Panc1 (cell line): ENCODE data around the gene TAF5L. TPM values are rescaled to one million over a fixed set of nuclear protein-coding genes. Genes with fewer than 3 reads are reported as not detected.

Experiments used
- ATAC-seq: fragments of 200-7000 bp; cut with Tn5 transposase; 2 replicates; pipeline ENCODE4 v1.9.1; 2020; ENCODE audit warnings: mild to moderate bottlenecking, moderate library complexity
- BruUV-seq: library from RNA; stranded (reverse); fragments of 400-500 nt; replicated peaks from 2 replicates; lab custom pipeline; 2021; lab: Mats Ljungman, UMichigan
- CTCF ChIA-PET: fragments of 300-600 bp; sonication (Branson Sonifier 250); formaldehyde crosslinking; loops from one replicate; lab custom pipeline; 2022; ENCODE audit warnings: antibody characterized with exemption; lab: Charles Lee
- POLR2A ChIA-PET: fragments of 300-600 bp; sonication (Branson Sonifier 250); formaldehyde crosslinking; loops from one replicate; lab custom pipeline; 2022; ENCODE audit warnings: antibody characterized with exemption; lab: Charles Lee
- DNase-seq: peaks from one replicate; pipeline ENCODE4 v3.0.0-alpha.2; 2010; ENCODE audit warnings: low read depth, low spot score
- H3K27ac ChIP-seq: 2 replicates; pipeline ENCODE4 v1.5.1; 2011; ENCODE audit warnings: mild to moderate bottlenecking, low read length, inconsistent platforms
- H3K27me3 ChIP-seq: fragments of 200-500 bp; sonication (Bioruptor generic); 2 replicates; pipeline ENCODE4 v1.6.0; 2014; ENCODE audit warnings: low read length, inconsistent platforms; ENCODE audit not compliant: control insufficient read depth, insufficient read depth
- H3K36me3 ChIP-seq: fragments of 200-500 bp; sonication (Bioruptor generic); 2 replicates; pipeline ENCODE4 v1.5.1; 2014; ENCODE audit warnings: inconsistent platforms, mild to moderate bottlenecking, low read length, moderate library complexity; ENCODE audit not compliant: control insufficient read depth, insufficient read depth
- H3K4me1 ChIP-seq: 2 replicates; pipeline ENCODE4 v1.5.1; 2011; ENCODE audit warnings: inconsistent platforms, mild to moderate bottlenecking, low read length, moderate library complexity; ENCODE audit not compliant: control insufficient read depth, insufficient read depth
- H3K4me3 ChIP-seq, 2 experiments: 2 replicates each; pipeline ENCODE4 v1.5.1; 2011 to 2012; ENCODE audit warnings: low read depth in 2 of 2, low read length in 2 of 2, mild to moderate bottlenecking in 2 of 2, inconsistent platforms in 1 of 2, moderate library complexity in 1 of 2
- H3K9me3 ChIP-seq: fragments of 200-500 bp; sonication (Bioruptor generic); 2 replicates; pipeline ENCODE4 v1.5.1; 2014; ENCODE audit warnings: low read depth, mild to moderate bottlenecking, inconsistent platforms, low read length, moderate library complexity; ENCODE audit not compliant: control insufficient read depth, insufficient read depth
- POLR2AphosphoS5 ChIP-seq: IDR thresholded peaks from 2 replicates; pipeline ENCODE4 v1.6.1; 2012; ENCODE audit warnings: mild to moderate bottlenecking, low read depth, low read length, moderate library complexity
- SIN3A ChIP-seq: IDR thresholded peaks from 2 replicates; pipeline ENCODE4 v1.6.1; 2012; ENCODE audit warnings: low read depth, mild to moderate bottlenecking, low read length, moderate library complexity, borderline replicate concordance; ENCODE audit not compliant: insufficient read depth
- TCF7L2 ChIP-seq: IDR thresholded peaks from 2 replicates; pipeline ENCODE4 v1.6.1; 2011; ENCODE audit warnings: mild to moderate bottlenecking, low read depth, low read length, inconsistent platforms
- in situ Hi-C: cut with HindIII; loops from 2 replicates; pipeline ENCODE4 v1.10.0; 2016; ENCODE audit warnings: low sequenced_read_pairs, low pct_unique_long_range_greater_than_20kb
- intact Hi-C: fragments of 100-400 bp; cut with micrococcal nuclease; formaldehyde crosslinking; loops from one replicate; pipeline ENCODE4 v1.10.0; 2022; ENCODE audit not compliant: unreplicated experiment
- total RNA-seq: library from RNA; stranded (reverse); gene quantifications from one replicate; pipeline ENCODE4 v1.2.1, GENCODE V29; 2021; ENCODE audit not compliant: unreplicated experiment
- TF ChIP-seq, protein P1 (sequence below): fragments of 450-650 bp; IDR thresholded peaks from 2 replicates; pipeline ENCODE4 v1.5.1; 2017; ENCODE audit warnings: mild to moderate bottlenecking
- TF ChIP-seq, protein P2 (sequence below), 2 experiments: IDR thresholded peaks; 2 replicates each; pipeline ENCODE4 v1.6.1; 2011 to 2012; ENCODE audit warnings: low read depth in 2 of 2, control low read depth in 1 of 2, low read length in 1 of 2, mild to moderate bottlenecking in 1 of 2, moderate library complexity in 1 of 2; ENCODE audit not compliant: insufficient read depth in 1 of 2

The TAF5L gene
- total RNA-seq, 1 experiment from 2014 or later, result 23.8 TPM

DNA sequence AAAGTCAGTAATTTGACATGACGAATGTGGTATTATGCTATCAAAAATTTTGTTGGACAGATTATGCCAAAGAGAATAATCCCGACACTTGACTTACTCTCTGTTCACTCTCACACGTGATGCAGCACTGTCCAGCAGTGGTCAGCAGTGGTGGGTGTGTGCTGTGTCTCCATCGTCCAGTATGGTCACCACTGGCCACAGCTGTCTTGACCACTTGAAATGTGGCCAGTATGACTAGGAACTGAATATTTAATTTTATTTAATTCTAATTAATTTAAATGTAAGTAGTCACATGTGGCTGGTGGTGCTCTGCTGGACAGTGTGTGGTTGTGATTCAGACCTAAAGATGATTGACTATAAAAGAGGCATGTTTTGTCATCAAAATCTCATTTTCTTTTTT, 24.1 kb upstream of the TAF5L start:
- TF ChIP-seq, protein P1, sequence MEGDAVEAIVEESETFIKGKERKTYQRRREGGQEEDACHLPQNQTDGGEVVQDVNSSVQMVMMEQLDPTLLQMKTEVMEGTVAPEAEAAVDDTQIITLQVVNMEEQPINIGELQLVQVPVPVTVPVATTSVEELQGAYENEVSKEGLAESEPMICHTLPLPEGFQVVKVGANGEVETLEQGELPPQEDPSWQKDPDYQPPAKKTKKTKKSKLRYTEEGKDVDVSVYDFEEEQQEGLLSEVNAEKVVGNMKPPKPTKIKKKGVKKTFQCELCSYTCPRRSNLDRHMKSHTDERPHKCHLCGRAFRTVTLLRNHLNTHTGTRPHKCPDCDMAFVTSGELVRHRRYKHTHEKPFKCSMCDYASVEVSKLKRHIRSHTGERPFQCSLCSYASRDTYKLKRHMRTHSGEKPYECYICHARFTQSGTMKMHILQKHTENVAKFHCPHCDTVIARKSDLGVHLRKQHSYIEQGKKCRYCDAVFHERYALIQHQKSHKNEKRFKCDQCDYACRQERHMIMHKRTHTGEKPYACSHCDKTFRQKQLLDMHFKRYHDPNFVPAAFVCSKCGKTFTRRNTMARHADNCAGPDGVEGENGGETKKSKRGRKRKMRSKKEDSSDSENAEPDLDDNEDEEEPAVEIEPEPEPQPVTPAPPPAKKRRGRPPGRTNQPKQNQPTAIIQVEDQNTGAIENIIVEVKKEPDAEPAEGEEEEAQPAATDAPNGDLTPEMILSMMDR, result no peak
- TF ChIP-seq SIN3A (no peak), POLR2AphosphoS5 (no peak), TCF7L2 (no peak)
- TF ChIP-seq, protein P2, sequence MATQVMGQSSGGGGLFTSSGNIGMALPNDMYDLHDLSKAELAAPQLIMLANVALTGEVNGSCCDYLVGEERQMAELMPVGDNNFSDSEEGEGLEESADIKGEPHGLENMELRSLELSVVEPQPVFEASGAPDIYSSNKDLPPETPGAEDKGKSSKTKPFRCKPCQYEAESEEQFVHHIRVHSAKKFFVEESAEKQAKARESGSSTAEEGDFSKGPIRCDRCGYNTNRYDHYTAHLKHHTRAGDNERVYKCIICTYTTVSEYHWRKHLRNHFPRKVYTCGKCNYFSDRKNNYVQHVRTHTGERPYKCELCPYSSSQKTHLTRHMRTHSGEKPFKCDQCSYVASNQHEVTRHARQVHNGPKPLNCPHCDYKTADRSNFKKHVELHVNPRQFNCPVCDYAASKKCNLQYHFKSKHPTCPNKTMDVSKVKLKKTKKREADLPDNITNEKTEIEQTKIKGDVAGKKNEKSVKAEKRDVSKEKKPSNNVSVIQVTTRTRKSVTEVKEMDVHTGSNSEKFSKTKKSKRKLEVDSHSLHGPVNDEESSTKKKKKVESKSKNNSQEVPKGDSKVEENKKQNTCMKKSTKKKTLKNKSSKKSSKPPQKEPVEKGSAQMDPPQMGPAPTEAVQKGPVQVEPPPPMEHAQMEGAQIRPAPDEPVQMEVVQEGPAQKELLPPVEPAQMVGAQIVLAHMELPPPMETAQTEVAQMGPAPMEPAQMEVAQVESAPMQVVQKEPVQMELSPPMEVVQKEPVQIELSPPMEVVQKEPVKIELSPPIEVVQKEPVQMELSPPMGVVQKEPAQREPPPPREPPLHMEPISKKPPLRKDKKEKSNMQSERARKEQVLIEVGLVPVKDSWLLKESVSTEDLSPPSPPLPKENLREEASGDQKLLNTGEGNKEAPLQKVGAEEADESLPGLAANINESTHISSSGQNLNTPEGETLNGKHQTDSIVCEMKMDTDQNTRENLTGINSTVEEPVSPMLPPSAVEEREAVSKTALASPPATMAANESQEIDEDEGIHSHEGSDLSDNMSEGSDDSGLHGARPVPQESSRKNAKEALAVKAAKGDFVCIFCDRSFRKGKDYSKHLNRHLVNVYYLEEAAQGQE (IDR thresholded peaks at IDR 0.05; ENCODE audit: insufficient read depth in 1 of 2, low read depth in 2 of 2, low read length in 1 of 2), result no peak
- Histone ChIP-seq H3K36me3 (peaks cover 43% of the 10 kb centered on the region), H3K9me3 (no peaks in the 10 kb centered on the region), H3K27me3 (no peaks in the 10 kb centered on the region), H3K4me1 (no peaks in the 10 kb centered on the region), H3K4me3 (no peak overlapping the region), H3K27ac (no peak overlapping the region)
- POLR2A ChIA-PET, result no interaction called here
- ATAC-seq (no peak), DNase-seq (no peak)
- no TSS peak for BruUV-seq
- CTCF ChIA-PET, result interaction anchor here (0.7 kb wide), 1 partner anchor 169 kb away, joined by 3 read pairs; no protein-coding TSS in a partner anchor
- intact Hi-C loops, result no loop called here
- in situ Hi-C loops, result no loop called here

DNA sequence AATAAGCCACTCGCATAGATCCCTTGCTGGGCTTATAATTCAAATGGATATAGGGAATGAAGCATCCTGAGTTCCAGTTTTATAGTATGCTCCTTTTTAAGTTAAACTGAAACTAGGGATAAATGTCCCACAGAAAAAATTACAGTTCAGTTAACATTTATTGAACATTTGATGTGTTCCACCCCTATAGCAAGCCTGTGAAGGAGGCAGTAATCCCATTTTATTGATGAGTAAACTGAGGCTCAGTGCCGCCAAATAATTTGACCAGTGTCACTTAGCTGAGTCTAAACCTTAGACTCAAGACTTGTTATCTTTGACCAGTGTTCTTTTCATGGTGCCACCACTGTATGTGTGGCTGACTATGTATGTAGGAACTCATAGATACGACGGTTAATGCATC, 22.5 kb upstream of the TAF5L start:
- ATAC-seq (no peak), DNase-seq (no peak)
- TF ChIP-seq, protein P1, result no peak
- TF ChIP-seq, protein P2 (IDR thresholded peaks at IDR 0.05; ENCODE audit: insufficient read depth in 1 of 2, low read depth in 2 of 2, low read length in 1 of 2), result no peak
- TF ChIP-seq SIN3A, result no peak
- H3K4me3 ChIP-seq, result no peak overlapping the region
- no peaks in the 10 kb centered on the region for H3K4me1 ChIP-seq
- intact Hi-C loops (no loop called here), in situ Hi-C loops (no loop called here)
- H3K27me3 ChIP-seq, result no peaks in the 10 kb centered on the region
- no peak overlapping the region for H3K27ac ChIP-seq
- no peaks in the 10 kb centered on the region for H3K9me3 ChIP-seq
- ChIA-PET POLR2A (no interaction called here), CTCF (no interaction called here)
- H3K36me3 ChIP-seq, result peaks cover 49% of the 10 kb centered on the region
- BruUV-seq, result no TSS peak
